LNCaP clone FGC (cell line): ENCODE measurements around the gene SLC38A6.

Experiments used
- DNase-seq: peaks from one replicate; pipeline ENCODE4 v3.0.0-alpha.2; 2011; ENCODE audit warnings: low read depth
- H3K4me3 ChIP-seq: 2 replicates; pipeline ENCODE4 v1.5.1; 2011; ENCODE audit warnings: mild to moderate bottlenecking, low read depth, low read length, control low read depth
- TF ChIP-seq, protein P1 (sequence below): IDR thresholded peaks from 2 replicates; pipeline ENCODE4 v1.5.1; 2012; ENCODE audit warnings: mild to moderate bottlenecking; ENCODE audit not compliant: control insufficient read depth, insufficient read depth; ENCODE audit errors: extremely low read depth

The SLC38A6 gene

DNA sequence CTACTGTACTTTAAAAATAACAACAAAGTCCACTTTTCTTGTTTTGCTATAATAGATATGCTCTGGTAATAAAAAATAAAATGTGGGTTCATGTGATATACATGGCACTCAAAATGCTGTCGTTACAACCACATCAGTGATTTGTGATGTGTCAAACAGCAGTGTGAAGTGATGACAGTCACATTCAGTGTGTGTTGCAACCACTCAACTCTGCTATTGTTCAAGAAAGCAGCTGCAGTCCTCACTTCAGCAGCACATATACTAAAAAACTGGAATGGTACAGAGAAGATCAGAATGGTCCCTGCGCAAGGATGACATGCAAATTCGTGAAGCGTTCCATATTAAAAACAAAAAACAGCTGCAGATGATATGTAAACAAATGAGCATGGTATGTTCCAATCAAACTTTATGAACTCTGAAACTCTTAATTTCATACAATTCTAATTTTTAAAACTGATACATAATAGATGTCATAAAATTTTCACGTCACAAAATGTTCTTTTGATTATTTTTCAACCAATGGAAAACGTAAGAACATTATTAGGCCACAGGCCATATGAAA is 6.9 kb upstream of the SLC38A6 start:
- TF ChIP-seq, protein P1, sequence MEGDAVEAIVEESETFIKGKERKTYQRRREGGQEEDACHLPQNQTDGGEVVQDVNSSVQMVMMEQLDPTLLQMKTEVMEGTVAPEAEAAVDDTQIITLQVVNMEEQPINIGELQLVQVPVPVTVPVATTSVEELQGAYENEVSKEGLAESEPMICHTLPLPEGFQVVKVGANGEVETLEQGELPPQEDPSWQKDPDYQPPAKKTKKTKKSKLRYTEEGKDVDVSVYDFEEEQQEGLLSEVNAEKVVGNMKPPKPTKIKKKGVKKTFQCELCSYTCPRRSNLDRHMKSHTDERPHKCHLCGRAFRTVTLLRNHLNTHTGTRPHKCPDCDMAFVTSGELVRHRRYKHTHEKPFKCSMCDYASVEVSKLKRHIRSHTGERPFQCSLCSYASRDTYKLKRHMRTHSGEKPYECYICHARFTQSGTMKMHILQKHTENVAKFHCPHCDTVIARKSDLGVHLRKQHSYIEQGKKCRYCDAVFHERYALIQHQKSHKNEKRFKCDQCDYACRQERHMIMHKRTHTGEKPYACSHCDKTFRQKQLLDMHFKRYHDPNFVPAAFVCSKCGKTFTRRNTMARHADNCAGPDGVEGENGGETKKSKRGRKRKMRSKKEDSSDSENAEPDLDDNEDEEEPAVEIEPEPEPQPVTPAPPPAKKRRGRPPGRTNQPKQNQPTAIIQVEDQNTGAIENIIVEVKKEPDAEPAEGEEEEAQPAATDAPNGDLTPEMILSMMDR = no peak
- no peak for DNase-seq

DNA sequence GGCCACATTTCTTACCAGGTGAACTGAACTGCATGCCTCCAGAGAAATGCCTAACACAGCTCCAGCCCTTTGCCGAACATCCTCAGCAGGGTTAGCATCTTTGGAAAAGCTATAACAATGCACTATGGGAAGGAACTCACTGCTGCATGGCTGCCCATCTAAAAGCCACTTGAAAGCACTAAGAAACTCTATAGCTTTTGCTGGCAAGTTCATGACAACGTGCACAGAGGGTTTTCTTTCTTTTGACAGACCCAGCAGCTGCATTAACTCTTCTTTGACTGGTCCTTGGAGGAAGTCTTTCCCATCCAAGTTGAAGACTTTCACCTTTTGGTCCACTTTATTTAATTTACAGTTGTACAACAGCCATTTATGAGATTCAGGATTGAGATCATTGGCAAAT is 5.5 kb upstream of the SLC38A6 start:
- no peak overlapping the region for H3K4me3 ChIP-seq
- no peak for DNase-seq
- TF ChIP-seq, protein P1 = no peak

More for the DNA sequence above, 6.9 kb upstream of the SLC38A6 start:
- no peak overlapping the region for H3K4me3 ChIP-seq

DNA sequence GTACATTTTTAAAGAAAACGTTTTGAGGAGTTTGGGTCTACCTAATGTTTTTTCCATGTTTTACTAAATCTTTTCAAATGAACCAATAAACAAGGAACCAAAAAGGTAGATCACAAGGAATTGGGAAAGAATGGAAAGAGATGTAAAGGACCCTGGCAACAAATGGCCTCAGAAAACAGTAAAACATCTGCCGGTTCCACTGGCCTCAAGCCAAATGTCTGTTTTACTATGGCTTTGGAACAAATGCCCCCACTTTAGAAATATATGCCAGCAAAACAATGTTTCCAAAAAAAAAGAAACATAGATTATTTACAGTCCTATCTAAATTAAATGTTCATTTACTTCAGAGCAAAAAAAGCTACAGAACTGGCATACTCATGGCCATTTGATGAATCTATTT is 3.2 kb upstream of the SLC38A6 start:
- no peak for DNase-seq
- no peak overlapping the region for H3K4me3 ChIP-seq
- TF ChIP-seq, protein P1 = no peak

DNA sequence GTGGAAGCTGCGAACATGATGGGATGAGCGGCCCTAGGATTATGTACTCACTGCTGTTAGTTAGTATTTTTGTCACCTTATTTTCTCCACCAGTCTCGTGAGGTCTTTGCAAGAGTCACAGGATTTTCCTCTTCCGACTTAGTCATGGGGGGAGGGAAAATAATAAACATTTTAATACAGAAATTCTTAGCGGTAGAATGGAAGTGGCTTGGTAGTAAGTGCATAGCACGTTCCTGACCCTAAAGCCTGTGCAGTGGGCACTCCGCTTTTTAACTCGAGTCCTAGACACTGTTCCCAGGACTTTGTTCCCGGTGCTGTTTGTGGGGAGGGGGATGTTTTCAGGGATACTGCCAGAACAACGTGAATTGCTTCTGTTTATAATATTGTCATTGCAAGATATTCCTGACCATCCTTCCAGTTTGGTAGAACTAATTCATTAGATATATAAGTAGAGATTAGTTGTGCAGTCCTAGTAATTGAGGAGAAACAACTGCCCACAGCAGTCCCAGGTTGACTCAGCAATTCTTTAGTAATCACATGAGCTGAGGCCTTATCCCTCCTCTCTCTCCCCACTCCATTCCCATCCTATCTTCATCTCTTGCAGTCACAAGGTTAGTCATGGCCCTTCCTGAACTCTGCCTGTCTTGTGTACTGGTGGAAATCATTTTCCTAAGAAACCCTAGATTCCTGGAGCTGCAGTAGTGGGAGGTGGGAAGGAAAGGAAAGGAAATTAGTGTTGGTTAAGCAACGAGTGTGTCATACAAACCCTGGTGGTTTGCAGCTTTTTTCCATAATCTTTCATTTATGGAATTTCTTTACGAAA is 799 bp downstream of the SLC38A6 start:
- H3K4me3 ChIP-seq = peak overlapping the region; percentile 97
- DNase-seq = no peak
- TF ChIP-seq, protein P1 = no peak

DNA sequence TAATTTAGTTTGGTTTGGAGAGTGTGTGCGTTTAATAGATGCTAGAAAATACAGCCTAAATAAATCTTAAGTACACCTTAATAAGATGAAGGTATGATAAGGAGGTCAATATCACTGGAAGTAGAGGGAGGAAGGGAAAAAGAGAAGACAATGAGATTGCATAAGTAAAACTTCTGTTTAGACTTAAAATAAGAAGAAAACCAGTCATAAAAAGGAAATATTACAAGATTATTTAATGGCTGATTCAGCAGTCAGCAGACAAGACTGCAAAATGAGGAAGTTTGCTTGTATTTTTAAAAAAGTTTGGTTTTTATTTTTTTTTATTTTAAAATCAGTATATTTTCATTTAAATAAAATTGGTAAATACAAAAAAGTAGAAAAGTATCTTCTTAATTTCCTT is 3.2 kb downstream of the SLC38A6 start:
- no peak for DNase-seq
- no peak overlapping the region for H3K4me3 ChIP-seq

DNA sequence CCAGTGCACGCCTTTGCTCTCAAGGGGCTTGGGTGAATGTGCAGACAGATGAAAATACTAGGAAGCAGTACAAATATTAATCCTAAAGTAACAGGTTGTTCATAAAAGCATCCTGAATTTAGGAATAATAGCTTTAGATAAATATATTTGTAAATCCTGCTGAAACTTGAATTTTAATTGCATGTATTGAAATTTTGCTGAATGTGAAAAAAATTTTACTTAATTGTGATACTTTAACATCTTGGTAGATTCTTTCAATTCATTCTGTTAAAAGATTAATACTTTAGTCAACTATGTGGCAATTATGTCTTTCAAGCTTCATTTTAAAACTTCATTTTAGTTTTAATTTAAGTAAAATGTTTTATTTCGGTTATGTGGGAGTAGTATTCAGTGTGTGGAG is 5.5 kb downstream of the SLC38A6 start:
- no peak overlapping the region for H3K4me3 ChIP-seq
- TF ChIP-seq, protein P1 = no peak
- DNase-seq = no peak

More for the DNA sequence above, 3.2 kb downstream of the SLC38A6 start:
- TF ChIP-seq, protein P1 = no peak
